ENCODE data around the gene NPTX1.

Gene NPTX1

DNA sequence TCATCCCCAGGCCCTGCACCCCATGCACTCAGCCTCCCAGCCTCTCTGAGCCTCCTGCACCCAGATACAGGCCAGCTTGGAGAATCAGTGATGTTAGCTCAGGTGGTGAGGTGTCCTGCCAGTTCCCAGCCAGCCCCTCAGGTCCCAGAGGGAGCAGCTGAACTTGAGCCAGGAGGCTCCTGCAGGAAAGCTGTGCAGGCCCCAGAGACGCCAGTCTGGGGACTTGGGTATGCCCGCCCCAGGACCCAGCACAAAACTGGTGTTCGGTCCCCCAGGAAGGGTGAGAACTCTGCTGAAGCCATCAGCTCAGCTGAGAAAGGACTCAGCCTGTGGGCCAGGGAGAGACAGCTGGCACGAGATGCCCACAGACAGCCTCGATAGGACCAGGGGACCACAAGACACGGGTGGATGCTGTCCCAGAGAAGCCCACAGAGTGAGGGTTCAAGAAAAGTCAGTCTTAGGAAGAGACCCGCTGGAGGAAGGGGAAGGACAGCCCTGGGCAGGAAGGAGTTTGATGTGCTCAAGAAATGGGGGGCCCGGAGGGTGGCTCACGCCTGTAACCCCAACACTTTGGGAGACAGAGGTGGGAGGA lies 50.5 kb downstream of the NPTX1 start:
- DNase-seq: no peak

DNA sequence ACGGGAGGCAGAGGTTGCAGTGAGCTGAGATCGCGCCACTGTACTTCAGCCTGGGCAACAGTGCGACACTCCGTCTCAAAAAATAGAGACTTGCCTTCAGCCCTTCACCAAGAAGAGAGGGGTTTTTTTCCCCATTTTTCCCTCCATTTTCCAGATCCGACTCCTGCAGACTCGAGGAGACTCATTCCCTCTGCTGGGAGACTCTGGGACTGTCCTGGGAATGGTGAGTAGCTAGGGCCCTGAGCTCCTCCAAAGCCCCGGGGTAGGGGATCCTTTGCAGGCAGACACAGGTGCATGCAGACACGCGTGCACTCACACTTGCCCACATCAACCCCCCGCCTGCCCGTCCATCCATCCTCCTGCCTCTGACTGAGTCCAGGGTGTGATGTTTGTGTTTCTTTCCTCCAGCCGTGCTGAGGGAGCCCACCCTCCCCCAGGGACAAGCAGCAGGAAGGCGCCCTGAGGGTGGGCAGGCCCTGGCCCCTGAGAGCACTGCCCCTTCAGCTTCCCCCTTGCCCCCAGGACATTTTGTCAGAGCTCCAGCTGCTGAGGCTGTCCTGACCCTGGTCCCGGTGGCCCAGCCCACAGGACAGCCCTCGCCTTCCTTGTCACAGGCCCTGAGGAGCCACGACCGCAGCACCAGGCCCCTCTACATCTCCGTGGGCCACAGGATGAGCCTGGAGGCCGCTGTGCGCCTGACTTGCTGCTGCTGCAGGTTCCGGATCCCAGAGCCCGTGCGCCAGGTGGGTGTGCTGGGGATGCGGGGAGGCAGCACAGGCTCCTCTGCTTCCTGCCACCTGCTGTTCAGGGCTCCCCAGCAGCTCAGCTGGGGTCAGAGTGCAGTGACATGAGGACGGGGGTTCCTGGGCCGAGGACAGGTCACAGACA lies 51.3 kb downstream of the NPTX1 start:
- no peak for DNase-seq

DNA sequence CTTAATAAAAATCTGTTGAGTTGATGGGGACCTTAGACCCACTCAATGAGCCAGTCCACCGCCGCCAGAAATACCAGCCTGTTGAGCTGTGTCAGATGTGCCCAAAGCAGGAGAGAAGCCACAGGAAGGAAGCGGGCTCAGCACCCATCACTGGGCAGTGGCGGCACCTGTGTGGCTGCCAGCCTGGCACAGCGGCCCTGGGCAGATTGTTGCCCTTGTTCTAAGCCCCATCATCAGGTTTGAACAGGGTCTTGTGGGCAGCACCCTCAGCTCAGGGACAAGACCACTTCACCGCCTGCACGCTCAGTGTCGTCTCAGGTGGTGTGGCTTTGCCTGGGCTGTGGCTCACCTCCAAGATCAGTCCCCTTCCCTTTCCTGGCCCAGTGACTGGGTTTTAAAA lies 52.1 kb downstream of the NPTX1 start:
- DNase-seq: no peak

DNA sequence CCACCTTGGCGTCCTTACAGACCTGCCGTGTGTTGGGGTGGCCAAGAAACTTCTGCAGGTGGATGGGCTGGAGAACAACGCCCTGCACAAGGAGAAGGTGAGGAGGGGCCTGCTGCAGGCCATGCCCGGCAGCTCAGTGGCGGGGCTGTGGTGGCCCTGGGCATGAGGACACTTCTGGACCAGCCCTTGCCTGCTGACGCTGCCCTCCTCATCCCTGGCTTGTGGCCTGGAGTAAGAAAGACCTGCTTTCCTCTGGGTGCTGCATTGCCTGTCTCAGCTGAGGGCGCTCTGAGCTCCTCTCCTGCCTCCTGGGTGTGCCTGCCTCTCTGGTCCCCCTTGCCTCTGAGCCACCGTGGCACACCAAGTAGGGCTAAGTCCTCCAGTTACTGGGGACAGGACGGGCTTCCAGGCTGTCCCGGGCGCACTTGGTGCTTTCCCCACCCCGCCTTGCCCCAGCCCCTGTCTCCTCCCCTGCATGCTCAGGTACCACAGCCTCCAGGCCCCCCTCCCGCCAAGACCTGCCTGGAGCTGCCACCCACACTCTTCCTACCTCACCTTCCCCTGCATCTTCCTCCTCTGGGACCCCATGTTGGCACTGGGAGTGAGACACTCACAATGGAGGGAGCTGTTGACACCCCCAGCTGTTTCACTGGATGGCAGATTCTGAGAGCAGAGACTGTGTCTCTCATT lies 52.7 kb downstream of the NPTX1 start:
- DNase-seq: no peak

DNA sequence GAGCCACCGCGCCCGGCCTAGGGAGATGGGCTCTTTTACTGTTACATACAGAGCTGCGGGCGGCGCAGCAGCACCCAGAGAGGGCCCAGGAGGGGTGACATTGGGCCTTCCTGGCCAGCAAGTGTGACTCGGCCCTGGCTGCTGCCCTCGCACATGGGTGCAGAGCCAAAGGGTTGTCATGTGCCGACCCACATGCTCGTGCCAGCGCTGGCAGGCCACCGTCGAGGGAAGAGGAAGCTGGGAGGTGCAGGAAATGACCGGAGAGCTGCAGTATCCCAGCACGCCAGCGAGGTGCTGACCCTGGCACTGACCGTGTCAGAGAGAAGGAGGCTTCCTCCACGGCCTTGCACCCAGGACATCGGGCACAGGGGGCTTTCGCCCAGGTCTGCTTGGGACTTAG lies 53.4 kb downstream of the NPTX1 start:
- DNase-seq: no peak

DNA sequence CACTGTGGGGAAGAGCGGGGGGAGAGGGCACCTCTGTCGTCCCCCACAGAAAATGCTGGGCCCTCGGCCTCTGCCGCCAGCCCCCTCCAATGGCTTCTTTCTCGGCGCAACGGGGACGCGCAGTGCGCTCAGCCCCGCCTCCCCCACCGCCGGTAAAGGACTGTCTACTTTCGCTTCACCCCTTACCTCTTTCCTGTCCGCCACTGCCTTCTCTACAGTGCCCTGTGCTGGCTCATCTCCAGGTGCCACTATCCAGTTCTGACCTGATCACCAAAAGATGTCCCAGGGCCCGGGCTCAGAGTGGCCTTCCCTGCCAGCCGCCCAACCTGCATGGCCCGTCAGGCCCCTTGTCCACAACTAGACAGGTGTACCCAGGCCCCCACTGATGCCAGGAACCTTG lies 54.1 kb downstream of the NPTX1 start:
- DNase-seq: no peak

DNA sequence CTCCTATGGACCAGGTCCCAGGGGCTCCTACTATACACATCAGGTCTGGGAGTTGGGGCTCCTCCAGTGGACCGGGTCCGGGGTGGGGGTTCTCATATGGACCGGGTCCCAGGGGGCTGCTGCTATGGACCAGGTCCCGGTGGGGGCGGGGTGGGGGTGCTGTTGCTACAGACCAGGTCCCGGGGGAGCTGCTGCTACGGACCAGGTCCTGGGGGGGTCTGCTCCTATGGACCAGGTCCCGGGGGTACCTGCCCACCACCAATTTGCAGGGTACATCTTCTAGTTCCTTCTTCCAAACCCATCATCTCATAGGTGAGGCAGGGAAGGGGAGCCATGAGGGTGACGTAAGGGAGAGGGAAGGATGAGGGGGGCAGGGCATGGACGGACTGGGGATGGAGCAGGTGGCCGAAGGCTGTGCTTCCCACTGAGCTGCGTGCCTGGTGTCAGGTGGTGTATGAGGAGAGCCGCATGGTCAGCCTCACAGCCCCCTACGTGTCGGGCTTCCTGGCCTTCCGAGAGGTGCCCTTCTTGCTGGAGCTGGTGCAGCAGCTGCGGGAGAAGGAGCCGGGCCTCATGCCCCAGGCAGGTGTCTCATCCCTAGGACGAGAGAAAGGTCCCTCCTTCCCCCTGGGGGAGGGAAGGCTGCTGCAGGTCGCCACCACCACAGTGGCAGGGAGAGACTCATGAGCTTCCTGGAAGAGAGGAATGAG lies 54.9 kb downstream of the NPTX1 start:
- DNase-seq: no peak

DNA sequence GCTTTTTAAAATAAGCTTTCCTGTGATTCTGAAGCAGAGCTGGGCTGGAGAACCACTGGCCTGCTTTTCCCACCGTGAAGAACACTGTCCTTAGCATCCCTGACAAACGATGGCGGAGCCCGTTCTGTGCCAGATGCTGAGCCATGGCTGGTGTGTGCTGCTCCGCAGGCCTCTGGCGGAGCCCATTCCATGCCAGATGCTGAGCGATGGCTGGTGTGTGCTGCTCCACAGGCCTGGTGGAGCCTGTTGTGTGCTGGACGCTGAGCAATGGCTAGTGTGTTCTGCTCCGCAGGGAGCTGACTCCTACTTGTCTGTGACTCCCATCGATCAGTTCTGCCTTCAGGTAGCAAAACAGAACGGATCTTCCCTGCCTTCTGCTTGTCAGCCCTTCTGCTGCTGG lies 57.2 kb downstream of the NPTX1 start:
- DNase-seq: no peak

DNA sequence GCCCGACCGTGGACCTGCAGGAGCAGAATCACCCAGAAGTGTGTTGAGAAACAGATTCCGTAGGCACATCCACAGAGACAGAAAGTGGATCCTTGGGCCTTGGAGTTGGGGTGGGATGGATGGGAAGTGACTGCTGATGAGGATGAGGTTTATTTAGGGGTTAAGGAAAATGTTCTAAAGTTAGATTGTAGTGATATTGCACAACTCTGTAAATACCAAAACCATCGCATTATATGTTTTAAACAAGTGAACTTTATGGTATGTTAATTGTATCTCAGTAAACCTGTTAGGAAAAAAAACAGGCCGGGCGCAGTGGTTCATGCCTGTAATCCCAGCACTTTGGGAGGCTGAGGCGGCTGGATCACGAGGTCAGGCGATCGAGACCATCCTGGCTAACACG lies 57.8 kb downstream of the NPTX1 start:
- no peak for DNase-seq
